Activated T-helper 1 cell treated with anti-CD3 and anti-CD28 coated beads, Interleukin-2, amount 50 U/mL, for 16 hours (primary cell): ENCODE results near the gene REEP1.
"Not testable (repeated sequence)": the region's sequence is repeated elsewhere in the genome, so short reads cannot be mapped to it uniquely, and the experiment has no call there.

ENCODE experiments used
- DNase-seq, 2 donors: peaks; one replicate each; pipeline ENCODE4 v3.0.0-alpha.2; 2020; ENCODE audit warnings: low read depth in 1 of 2, low spot score in 1 of 2

REEP1 gene

DNA sequence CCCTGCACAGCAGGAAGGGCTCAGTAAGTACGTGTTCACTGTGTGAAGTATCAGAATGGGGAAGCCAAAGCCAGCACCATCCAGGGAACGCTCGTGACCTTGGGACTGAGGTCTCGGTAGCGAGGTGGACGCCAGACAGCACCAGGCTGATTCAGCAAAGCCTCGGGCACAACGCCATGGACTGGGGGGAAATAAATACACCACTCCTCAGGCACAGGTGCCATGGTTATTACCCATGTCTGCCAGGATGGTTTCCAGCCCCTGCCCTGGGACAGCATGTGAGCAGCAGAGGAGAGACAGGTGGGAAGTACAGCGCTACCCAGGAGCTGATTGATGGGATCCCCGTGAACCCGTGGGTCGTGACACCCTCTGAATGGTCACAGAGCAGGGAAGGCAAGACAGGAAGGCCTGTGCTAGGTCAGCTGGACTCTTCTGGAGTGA is 53.0 kb downstream of the REEP1 start:
- DNase-seq, result no peak

DNA sequence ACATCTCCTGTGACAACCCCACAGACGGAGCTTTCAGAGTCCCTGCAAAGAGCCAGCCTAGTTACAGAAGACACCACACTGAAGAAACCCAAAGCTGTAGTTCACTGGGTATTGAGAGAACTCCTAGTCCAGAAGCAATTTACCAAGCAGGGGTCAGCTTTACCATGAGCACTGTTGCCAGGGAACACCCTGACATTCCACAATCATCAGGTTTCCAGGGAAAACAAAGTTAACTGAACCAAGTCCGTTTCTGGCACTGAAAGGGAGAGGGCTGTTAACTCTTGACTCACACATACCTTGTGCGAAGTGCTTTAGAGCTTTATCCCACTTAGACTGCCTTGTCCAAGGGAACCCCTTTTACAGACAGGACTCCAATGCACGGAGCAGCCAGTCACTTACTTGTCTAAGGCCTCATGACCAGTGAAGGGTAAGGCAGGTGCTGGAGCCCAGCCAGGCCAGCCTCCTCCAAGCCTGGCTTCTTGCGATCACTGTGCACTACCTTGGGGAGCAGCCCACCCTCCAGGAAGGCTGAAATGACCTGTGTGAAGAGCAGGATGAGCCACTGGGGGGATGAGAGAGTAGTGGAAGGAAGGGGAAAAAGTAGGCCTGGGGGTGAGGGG is 53.9 kb downstream of the REEP1 start:
- no peak for DNase-seq

DNA sequence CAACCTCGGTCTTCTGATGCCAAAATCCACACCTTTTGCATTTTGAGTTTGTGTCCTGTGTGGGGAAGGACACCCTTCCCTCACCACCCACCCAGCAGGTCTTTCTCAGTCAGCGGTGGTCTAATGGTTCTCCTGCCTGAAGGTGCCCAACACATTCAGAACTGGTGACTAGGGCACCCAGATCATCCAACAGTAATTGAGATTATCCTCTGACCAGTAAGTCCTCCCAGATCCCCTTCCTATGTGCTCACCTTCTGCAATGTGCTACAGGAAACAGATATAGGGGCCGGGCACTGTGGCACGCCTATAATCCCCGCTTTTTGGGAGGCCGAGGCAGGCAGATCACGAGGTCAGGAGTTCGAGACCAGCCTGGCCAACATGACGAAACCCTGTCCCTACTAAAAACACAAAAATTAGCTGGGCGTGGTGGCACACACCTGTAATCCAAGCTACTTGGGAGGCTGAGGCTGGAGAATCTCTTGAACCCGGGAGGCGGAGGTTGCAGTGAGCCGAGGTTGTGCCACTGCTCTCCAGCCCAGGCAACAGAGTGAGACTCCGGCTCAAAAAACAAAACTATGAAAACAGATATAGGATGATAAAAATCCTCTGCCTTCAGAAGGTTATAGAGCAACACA is 56.2 kb downstream of the REEP1 start:
- DNase-seq, result no peak

DNA sequence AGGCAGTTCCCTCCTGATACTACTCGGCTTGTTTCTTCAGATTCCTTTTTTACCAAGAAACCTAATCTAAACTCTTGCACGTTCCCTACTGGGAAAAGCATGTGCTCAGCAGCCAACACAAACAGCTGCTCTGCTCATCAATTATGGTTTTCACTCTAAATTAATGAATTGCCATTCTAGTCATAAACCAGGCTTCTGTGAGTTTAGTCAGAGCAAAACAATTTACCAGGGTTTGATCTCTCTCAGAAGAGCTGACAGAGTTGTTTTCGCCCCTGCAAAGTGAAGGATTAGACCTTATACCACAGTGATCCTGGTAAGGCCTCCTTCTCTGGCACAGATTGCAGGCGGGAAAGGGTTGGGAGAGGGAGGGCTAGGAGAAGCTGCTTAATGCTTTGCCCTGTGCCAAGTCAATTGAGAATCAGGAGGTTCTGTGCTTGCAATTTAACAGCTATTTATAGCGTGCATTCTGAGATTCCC is 57.2 kb downstream of the REEP1 start:
- DNase-seq, result no peak

DNA sequence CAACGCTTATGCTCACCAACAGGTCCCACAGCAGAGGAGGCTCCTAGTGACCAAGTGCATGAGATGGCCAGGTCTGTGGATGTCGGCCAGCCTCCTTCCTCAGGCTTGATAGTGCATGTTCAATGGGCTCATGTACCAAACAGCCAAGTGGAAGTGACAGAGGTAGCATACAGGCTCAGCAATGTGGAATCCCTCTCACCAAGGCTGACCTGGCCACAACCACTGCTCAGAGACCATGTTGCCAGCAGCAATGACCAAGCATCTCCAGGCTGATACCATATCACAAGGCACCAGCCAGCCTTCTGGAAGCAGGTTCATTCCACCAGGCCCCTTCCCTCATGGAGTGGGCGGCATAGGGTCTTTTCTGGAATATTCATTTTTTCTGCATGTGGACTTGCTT is 61.5 kb downstream of the REEP1 start:
- DNase-seq, result no peak

DNA sequence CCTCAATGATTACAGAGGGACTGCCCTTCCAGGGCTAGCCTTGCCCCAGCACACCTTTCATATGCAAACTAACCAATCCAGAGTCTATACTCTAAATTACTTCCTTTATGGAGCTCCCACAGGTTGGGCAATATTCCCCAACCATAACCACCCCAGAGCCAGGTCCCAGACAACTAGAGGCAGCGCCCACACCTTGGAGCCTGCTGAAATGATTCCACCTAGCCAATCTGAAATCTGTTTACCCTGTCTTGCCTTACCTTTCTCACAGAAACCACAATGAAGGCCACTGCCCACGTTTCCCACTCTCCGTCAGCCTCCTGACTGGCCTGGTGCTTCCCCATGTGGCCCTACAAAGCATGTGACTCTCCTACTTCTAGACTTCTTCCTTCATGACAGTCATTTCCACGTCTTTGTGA is 62.0 kb downstream of the REEP1 start:
- DNase-seq, result no peak

DNA sequence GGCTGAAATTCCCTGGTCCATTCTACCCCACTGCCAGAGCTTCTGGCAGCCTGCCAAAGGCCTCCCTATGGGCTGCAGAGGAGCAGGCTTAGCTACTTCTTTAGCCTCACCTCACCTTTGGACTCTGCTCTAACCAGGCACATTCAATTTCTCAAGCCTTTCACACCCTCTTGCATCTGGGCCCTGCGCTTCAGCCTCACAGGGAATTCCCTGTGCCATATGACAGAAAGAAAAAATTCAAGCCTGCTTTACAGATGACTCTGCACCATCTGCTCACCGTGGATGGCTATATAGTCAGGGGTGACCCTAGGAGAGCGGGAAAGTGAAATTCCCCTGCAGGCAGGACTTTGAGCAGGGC is 62.5 kb downstream of the REEP1 start:
- no peak for DNase-seq

DNA sequence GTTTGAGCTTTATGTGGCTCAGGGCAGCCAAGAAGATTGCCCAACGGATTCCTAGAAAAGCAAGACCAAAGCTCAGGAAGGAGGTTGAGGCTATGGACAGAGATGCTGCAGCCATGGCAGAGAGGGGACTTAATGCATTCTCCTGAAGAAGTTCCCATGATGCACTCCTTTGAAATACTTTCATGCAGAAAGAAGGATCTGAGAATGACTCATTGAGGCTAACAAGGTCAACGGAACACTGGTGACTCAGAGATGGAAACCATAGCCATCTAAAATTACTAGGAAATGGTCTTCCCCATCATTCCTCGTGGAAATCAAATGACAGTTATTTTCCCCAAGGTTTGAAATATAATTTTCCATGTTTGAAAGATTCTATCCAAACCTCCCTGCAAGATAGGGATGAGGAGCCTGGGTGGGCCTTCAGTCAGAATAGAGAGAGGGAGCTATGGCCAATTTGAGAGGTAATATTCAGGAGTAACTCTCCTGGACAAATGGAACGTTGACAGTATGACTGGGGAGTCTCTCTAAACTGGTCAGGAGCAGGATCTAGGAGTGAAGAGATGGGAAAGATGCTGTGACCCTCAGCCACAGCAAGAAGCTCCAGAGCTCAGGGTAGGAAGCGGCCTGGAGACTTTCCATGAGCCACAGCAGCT is 63.0 kb downstream of the REEP1 start:
- DNase-seq, result no peak

DNA sequence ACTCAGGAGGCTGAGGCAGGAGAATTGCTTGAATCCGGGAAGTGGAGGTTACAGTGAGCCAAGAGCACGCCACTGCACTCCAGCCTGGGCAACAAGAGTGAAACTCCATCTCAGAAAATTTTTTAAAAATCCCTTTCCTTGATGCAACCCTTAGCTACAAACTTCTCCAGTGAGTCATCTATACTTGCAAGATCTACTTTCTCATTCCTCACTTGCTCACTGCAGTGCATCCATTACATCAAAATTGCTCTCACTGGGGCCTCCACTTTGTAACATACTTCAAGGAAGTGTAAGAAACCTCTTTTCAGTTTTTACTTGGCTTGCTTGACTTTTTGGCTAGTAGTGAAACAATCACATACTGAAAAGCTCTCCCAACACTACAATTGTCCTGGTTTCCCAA is 65.3 kb downstream of the REEP1 start:
- DNase-seq, result no peak

DNA sequence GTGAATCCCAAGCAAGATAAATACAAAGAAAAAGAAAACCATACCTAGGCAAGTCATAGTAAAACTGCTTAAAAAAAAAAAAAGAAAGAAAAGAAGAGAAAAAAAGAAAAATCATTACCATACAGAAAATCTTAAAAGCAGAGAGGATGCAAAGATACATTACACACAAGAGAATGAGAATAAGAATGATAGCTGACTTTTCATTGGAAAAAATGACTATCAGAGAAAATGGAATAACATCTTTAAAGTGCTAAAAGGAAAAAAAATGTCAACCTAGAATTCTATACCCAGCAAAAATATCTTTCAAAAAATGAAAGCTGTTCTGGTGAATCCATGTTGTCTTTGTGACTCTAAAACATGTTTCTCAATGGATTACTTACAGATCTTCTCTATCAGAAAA is 66.2 kb downstream of the REEP1 start:
- DNase-seq, result no peak

DNA sequence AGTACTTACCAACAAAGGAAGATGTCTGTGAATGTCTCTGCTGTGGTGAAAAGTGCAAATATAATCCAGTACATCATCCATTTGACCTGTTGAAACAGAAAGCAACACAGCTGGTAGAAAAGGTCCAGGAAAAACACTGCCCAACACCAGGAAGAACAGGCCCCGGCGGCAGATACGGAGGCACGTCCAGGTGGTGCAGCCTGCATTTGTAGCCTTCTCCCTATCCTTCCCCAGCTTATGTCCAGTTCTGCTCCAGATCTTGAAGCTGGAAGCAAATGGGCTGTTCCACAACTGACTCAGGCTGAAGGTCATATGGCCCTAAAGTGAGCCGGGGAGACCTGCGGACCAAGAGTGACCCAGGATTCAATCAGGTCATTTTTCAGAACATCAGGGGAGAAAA is 73.5 kb downstream of the REEP1 start:
- no peak for DNase-seq

DNA sequence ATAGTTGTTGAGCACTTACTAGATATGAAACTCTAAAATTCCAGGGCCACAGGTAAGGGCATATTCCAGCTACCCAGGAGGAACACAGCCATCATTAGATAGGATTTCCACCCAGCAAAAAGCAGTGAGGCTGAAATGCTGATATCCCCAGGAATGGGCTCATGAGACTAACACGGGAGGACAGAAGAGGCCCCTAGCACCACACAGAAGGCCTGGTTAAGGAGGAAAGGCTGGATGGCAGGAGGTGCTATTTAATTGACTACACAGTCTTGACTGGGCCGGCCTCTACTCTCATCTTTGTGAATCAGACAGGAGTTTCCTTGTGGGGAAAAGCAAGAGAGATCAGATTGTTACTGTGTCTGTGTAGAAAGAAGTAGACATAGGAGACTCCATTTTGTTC is 76.4 kb downstream of the REEP1 start:
- DNase-seq, result no peak

DNA sequence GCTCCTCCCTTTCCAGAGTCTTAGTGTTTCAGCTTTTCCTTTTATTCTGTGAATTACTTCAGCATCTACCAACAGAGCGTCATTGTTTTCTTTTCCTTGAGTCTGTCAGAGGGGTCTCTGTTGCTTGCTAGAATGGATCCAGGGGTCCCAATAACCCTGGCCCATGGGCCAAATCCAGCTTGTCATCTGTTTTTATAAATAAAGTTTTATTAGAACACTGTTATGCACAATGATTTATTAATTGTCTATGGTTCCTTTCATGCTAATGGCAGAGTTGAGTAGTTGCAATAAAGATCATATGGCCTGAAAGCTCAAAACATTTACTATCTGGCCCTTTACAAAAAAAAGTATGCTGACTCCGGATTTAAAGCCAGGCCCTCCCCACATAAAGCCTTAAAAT is 79.3 kb downstream of the REEP1 start:
- no peak for DNase-seq

DNA sequence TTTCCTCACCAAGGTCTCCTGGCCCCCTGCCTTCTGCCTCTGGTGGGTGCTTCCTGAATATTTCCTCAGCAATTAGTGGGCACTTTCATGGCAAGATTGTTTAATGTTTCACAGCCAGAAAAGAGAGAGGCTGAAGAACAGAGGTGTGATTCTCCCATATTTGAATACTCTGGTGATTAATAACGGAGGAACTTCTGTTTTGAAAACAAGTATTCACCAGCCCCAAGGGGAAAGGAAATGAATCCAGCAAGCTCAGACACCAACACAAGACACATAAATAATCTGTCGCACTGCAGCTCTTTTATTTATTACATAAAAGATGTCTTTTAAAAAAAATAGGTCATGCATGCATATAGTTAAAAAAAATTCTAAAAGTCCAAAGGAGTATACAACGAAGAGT is 80.4 kb downstream of the REEP1 start:
- DNase-seq, result no peak

DNA sequence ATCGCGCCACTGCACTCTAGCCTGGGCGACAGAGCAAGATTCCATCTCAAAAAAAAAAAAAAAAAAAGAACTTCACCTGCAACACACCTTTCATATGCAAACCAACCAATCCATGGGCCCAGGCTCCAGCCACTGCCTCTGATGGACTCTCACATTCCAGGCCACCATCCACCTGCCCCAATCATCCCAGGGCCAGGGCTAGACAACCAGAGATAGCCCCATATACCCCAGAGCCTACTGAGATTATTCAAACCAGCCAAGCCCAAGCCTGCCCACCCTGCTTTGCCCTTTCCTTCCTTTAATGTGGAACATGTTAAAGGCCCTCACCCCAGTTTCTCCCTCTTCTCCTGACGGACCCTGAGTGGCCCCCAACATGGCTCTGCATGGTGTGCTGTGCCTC is 81.1 kb downstream of the REEP1 start:
- no peak for DNase-seq

DNA sequence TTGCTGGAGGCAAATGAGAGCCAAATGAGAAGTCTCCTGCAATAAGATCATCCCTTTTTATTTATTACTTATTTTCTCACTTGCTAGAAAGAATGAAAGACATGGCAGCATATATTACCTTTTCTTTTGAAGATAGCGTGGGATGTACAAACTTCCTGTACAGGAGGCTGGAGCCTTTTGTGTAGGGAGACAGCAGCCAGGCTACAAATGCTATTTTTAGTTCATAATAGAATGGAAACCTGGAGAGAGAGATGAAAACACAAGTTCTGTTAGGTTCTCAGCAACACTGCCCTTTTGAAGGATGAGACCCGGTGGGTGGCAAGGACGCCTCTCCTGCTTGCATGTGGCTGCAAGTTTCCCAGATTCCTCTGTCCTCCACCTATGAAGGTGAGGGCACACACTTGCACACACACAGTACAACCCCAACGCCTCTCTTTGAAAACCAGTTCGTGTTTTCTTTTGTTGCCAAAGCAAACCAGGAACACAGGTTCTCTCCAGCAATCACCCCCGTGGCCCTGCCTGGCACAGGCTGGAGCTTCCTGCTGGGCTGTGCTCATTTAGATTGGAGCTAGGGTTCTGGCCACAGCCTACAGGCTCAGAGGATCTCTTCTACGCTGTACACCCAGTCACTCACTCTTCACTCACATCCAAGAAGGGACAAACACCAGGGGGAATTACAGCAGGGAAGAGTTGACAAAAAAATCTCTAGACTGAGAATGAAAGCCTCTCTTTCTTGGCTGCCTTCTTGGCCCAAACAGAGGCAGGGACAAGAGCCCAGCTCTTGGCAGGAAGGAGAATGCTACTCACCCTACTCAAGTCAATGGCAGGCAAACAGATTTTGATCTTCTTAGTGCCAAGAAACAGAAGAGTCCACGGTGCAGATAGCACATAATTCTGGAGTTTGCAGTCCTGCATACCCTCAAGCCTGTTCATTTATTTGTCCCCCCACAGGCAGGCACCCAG is 82.6 kb downstream of the REEP1 start:
- DNase-seq, result no peak

DNA sequence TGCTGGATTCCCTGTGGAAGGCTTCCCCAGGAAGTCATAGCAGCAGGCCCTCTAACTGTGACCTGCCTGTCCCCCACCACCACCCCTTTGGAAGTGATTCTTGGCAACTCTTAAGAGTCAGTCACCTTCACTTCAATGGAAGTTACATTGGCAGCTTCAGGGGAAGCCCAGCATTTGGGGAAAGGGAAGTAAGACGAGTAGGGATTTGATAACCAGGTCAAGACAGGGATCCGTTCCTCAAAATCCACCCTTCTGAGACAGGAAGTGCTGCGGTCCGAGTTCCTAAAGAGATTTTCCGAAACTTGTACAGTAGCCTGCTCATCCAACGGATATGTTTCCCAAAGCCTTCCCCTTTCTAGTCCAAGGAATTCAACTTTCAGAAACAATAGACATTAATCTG is 84.0 kb downstream of the REEP1 start:
- DNase-seq, result no peak

DNA sequence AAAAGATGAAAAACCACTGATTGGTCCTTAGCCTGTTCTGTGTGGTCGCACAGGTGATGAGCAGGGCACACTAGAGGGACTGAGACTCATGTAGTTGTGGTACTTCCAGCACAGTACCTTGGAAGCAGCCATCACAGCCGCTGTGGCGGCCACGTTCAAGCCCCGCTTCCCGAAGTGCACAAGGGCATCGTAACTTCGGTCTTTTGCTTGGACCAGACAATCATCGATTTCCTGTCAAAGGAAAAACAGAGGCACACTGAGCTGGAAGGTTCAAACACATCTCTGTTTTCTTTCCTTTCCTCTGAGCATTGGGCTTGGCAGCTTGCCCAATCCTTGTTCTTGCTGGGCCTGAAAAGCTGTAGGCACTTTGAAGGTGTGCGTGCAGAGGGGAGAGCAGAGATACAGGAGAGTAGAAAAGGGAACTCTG is 85.6 kb downstream of the REEP1 start:
- no peak for DNase-seq

DNA sequence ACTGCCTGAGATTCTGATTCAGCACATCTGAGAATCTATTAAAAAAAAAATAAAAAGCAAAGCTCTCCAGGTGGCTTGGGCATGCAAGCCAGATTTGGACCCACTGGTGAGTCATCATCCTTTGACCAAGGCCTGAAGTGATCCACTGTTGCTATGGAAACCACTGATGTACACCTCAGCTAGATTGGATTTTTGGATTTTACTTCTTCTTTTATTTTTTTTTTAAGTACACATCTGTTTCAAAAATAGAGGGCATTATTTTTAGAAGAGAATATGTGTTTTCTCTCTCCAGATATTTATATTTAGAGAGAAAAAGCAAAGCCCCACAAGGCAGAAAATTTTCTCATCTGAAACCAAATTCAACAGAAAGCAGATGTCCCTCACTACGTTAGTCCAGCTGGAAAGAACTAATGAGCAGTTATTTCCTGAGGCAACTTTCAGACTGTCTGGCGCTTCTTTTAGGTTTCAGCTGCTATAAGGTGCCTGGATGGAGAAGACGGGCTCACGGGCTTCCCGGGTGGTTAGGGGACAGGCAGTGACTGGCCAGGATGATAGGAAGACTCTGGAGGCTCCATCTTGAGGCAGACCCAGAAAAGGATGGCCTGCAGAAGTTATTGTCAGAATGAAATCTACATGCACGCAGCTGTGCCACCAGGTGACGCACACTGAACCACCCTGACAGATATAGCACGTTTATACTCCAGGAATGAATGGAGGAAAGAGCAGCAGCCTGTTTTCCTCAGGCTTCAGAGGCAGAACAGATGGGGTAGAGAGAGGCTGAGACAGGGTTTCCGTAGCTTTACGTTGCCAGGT is 87.6 kb downstream of the REEP1 start:
- no peak for DNase-seq

DNA sequence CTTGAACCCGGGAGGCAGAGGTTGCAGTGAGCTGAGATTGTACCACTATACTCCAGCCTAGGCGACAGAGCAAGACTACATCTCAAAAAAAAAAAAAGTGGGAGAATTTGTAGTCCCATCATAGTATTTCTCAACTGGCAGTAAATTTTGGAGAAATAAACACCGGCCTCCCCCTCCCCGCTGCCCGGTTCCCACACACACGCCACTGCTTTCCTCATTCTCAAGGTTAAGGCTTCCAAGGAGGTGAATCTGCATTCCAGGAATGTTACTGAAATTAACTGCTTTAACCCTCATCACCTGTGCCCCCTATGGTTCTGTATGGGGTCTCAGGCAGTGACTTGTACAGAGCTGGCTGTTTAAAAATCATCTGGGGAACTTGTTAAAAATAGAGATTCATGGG is 88.2 kb downstream of the REEP1 start:
- no peak for DNase-seq

DNA sequence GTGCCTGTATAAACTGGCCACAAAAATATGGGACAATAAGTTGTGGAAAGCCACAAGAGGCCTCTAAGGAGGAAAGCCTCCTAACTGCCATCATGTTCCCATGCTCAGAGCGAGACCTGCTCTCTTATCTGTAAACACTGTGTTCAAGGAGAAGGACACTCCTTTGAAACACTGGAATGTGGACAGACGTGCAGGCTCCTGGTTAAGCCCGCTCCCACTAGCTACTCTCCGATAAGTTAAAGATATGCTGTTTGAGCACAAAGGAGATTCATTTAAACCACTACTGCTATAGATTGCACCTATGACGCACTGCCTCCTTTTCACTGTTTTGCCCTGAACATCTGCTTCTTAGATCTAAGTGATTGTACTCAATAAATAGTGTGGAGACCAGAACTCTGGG is 92.2 kb downstream of the REEP1 start:
- DNase-seq, result not testable (repeated sequence)
